ENCODE measurements around the gene NCSTN. TPM values are rescaled to one million over a fixed set of nuclear protein-coding genes. Genes with fewer than 3 reads are reported as not detected.
A peak's percentile ranks its signal among the peaks of the same experiment; 100 is the strongest.

Gene NCSTN
- total RNA-seq, 4 donors from 2014 or later: 30.6 to 101 (median 67.3) TPM

DNA sequence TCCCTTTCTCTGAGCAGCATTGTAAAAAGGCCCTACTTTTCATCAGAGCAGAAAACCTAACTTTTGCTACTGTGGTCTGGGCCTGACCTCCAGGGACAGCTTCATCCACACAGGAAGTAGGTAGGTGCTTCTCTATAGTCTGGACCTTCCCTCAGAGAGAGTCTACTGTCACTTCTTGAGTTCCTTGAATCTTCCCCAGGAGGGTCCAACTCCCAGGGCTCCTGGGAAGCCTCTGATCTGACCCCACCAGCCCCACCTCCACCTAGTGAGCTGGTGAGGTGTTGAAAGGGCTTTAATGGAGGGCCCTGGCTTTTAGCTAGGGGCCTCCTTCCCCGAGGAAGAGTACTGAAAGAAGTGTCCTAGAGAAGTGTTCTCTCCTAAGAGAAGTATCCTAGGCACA lies 54.5 kb downstream of the NCSTN start:
- DNase-seq: no peak
- H3K9me3 ChIP-seq: no peaks in the 10 kb centered on the region
- TF ChIP-seq EP300 (IDR thresholded peaks at IDR 0.05; ENCODE audit: low read depth) (no peak), POLR2AphosphoS5 (IDR thresholded peaks at IDR 0.05) (no peak), POLR2A (IDR thresholded peaks at IDR 0.05) (no peak)
- TF ChIP-seq, protein P1, sequence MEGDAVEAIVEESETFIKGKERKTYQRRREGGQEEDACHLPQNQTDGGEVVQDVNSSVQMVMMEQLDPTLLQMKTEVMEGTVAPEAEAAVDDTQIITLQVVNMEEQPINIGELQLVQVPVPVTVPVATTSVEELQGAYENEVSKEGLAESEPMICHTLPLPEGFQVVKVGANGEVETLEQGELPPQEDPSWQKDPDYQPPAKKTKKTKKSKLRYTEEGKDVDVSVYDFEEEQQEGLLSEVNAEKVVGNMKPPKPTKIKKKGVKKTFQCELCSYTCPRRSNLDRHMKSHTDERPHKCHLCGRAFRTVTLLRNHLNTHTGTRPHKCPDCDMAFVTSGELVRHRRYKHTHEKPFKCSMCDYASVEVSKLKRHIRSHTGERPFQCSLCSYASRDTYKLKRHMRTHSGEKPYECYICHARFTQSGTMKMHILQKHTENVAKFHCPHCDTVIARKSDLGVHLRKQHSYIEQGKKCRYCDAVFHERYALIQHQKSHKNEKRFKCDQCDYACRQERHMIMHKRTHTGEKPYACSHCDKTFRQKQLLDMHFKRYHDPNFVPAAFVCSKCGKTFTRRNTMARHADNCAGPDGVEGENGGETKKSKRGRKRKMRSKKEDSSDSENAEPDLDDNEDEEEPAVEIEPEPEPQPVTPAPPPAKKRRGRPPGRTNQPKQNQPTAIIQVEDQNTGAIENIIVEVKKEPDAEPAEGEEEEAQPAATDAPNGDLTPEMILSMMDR (IDR thresholded peaks at IDR 0.05): no peak
- H3K27ac ChIP-seq: no peak overlapping the region
- peaks cover 0 to 20% (median 8%) of the 10 kb centered on the region in 4 donors for H3K4me1 ChIP-seq
- 74% methylated on average over 1 of the region's 1 CpG; no CpG with 5 or more reads in 1 of the 2 donors for WGBS, 2 donors (ENCODE audit: low coverage in 1 of 2)
- H3K4me3 ChIP-seq: no peak overlapping the region
- in situ Hi-C loops (cut with MboI; ENCODE audit: low pct_ligation_motif_present in 1 of 4, low pct_unique_long_range_greater_than_20kb in 1 of 4, low sequenced_read_pairs in 3 of 4) (no loop called here), intact Hi-C loops (cut with DNase I; ENCODE audit: low total_unique reads) (no loop called here)
- no peaks in the 10 kb centered on the region for H3K36me3 ChIP-seq
- peaks cover 12% of the 10 kb centered on the region for H3K27me3 ChIP-seq

DNA sequence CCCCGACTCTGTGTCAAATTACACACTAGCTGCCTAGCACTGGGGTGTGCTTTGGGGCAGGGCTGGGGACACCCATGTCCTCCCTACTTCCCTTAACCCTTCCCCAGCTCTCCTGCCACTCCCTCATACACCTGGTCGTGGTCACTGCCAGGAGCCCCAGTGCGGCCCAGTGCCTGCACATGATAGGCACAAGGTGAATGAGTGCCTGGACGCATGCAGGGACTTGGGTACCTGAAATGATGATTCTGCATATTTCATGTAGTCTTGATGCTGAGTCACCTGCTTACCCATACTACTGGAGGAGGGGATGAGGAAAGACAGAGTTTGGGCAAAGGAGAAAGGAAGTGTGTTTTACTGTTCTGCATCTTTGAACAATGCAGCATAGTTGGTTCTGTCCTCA lies 55.6 kb downstream of the NCSTN start:
- TF ChIP-seq EP300 (IDR thresholded peaks at IDR 0.05; ENCODE audit: low read depth) (no peak), POLR2A (IDR thresholded peaks at IDR 0.05) (no peak), POLR2AphosphoS5 (IDR thresholded peaks at IDR 0.05) (no peak)
- TF ChIP-seq, protein P1 (IDR thresholded peaks at IDR 0.05): no peak
- Histone ChIP-seq H3K9me3 (no peaks in the 10 kb centered on the region), H3K4me3 (no peak overlapping the region), H3K27me3 (peaks cover 12% of the 10 kb centered on the region), H3K36me3 (no peaks in the 10 kb centered on the region), H3K4me1 (peaks cover 0 to 20% (median 8%) of the 10 kb centered on the region in 4 donors), H3K27ac (no peak overlapping the region)
- intact Hi-C loops (cut with DNase I; ENCODE audit: low total_unique reads) (no loop called here), in situ Hi-C loops (cut with MboI; ENCODE audit: low pct_ligation_motif_present in 1 of 4, low pct_unique_long_range_greater_than_20kb in 1 of 4, low sequenced_read_pairs in 3 of 4) (no loop called here)
- no peak for DNase-seq
- 91% methylated on average over 4 of the region's 4 CpGs; no CpG with 5 or more reads in 1 of the 2 donors for WGBS, 2 donors (ENCODE audit: low coverage in 1 of 2)

DNA sequence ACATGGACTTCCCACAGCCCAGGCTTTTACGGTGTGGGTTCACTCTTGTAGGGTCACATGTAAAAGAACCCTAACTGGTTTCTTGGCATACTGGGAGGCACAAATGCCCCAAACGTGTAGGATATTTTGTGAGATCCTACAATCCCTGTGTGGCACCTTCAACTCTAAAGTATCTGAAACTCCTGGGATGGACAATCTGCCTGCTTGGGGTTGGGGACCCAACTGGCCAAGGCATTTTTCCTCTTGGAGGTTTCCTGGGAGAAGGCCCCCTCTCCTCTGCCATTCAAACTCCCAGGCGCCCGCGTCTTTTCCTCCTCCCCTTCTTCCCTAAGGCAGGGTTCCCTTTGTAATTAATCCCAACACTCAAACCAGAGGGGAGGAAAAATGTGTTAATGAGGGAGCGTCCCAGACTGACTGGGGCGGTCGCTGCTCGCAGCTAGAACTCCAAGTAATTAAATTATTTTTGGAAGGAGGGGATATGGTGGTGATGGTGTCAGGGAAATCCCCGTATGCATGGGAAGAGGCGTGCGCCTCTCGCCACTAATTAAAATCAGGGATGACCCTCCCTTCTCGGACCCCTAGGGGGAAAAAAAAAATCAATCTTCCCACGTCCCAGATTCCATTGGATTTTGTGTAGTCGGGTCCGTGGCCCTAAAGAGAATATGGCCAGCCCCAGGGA lies 56.5 kb downstream of the NCSTN start:
- TF ChIP-seq, protein P1 (IDR thresholded peaks at IDR 0.05): no peak
- TF ChIP-seq POLR2AphosphoS5 (IDR thresholded peaks at IDR 0.05) (no peak), EP300 (IDR thresholded peaks at IDR 0.05; ENCODE audit: low read depth) (no peak), POLR2A (IDR thresholded peaks at IDR 0.05) (no peak)
- peaks cover 12% of the 10 kb centered on the region for H3K27me3 ChIP-seq
- in situ Hi-C loops (cut with MboI; ENCODE audit: low pct_ligation_motif_present in 1 of 4, low pct_unique_long_range_greater_than_20kb in 1 of 4, low sequenced_read_pairs in 3 of 4) (no loop called here), intact Hi-C loops (cut with DNase I; ENCODE audit: low total_unique reads) (no loop called here)
- peaks cover 0 to 20% (median 8%) of the 10 kb centered on the region in 4 donors for H3K4me1 ChIP-seq
- peak overlapping the region; percentile 63 to 81 (median 78) for H3K27ac ChIP-seq
- H3K36me3 ChIP-seq: no peaks in the 10 kb centered on the region
- WGBS, 2 donors (ENCODE audit: low coverage in 1 of 2): 37 to 52% methylated on average over 9 to 17 of the region's 17 CpGs
- DNase-seq: no peak
- peak overlapping the region; percentile 71 to 94 (median 90) for H3K4me3 ChIP-seq
- H3K9me3 ChIP-seq: no peaks in the 10 kb centered on the region

DNA sequence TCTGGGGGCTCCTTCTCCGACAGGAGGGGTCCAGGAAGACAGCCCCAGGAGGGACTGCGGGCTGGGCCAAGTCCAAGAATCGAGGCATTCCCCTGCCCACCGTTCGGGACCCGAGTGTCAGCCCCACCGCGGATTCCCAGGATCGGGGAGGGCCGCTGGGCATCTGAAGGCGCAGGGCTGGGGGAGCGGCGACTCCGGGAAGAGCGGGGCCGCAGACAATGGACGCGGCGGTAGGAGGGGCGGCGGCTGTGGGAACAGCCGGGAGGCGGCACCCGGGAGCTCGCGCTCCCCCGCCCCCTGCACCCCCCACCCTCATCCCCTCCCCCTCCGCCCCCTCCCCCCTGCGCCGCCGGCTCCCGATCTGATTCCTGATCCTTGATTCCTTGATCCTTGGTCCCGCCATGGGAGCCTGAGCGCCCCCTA lies 57.1 kb downstream of the NCSTN start, which contains the start of gene VANGL2:
Gene VANGL2, plus strand, starts transcription at position 342 of the 423 bp plus-strand sequence. CDS start 15,274 bp downstream, outside the sequence.
- Histone ChIP-seq H3K27ac (peak within 1 kb of the TSS; percentile 63 to 81 (median 78)), H3K36me3 (no peaks in the 10 kb centered on the region), H3K9me3 (no peaks in the 10 kb centered on the region), H3K4me3 (peak within 1 kb of the TSS; percentile 71 to 94 (median 90)), H3K27me3 (peaks cover 12% of the 10 kb centered on the region), H3K4me1 (peaks cover 0 to 20% (median 8%) of the 10 kb centered on the region in 4 donors)
- intact Hi-C loops (cut with DNase I; ENCODE audit: low total_unique reads) (no loop called here), in situ Hi-C loops (cut with MboI; ENCODE audit: low pct_ligation_motif_present in 1 of 4, low pct_unique_long_range_greater_than_20kb in 1 of 4, low sequenced_read_pairs in 3 of 4) (no loop called here)
- WGBS, 2 donors (ENCODE audit: low coverage in 1 of 2): 1% methylated on average over 19 of the region's 34 CpGs; no CpG with 5 or more reads in 1 of the 2 donors
- DNase-seq: peak; percentile 83
- TF ChIP-seq, protein P1 (IDR thresholded peaks at IDR 0.05): peak in 2 of 5 experiments; percentile 17 to 22
- TF ChIP-seq EP300 (IDR thresholded peaks at IDR 0.05; ENCODE audit: low read depth): no peak
- TF ChIP-seq POLR2AphosphoS5 (IDR thresholded peaks at IDR 0.05): peak in 1 of 3 donors; percentile 20

All from transverse colon (tissue), 4 donors.